Activated CD4-positive, alpha-beta T cell treated with anti-CD3 and anti-CD28 coated beads, Interleukin-2, amount 50 U/mL, for 16 hours (primary cell): Measurements from ENCODE around the gene MON2.
A peak's percentile ranks its signal among the peaks of the same experiment; 100 is the strongest.
"Not testable (repeated sequence)": the region's sequence is repeated elsewhere in the genome, so short reads cannot be mapped to it uniquely, and the experiment has no call there.

Experiments
- DNase-seq: peaks from one replicate; pipeline ENCODE4 v3.0.0-alpha.2; 2020

Gene MON2

GRCh38 chr12:62466594-62467491, at the start of gene MON2:
MON2 (plus strand) TSS chr12:62466826; CDS start chr12:62467208, 382 bp downstream.
- peak; percentile 88 for DNase-seq

GRCh38 chr12:62426089-62426488, 40.5 kb upstream of the MON2 start:
- DNase-seq = no peak

- DNase-seq = no peak
Measured at GRCh38 chr12:62429457-62429856, 37.2 kb upstream of the MON2 start.

GRCh38 chr12:62434494-62435302, 31.9 kb upstream of the MON2 start:
- no peak for DNase-seq

GRCh38 chr12:62435303-62436163, 31.1 kb upstream of the MON2 start:
- DNase-seq = peak; percentile 27

- DNase-seq = no peak
Measured at GRCh38 chr12:62436164-62436503, 30.5 kb upstream of the MON2 start.

GRCh38 chr12:62438098-62438692, 28.4 kb upstream of the MON2 start:
- peak; percentile 62 for DNase-seq

- no peak for DNase-seq
Measured at GRCh38 chr12:62446754-62447452, 19.7 kb upstream of the MON2 start.

GRCh38 chr12:62448436-62448835, 18.2 kb upstream of the MON2 start:
- DNase-seq = no peak

- not testable (repeated sequence) for DNase-seq
Measured at GRCh38 chr12:62455429-62455828, 11.2 kb upstream of the MON2 start.

- no peak for DNase-seq
Measured at GRCh38 chr12:62458626-62459025, 8.0 kb upstream of the MON2 start.

- DNase-seq = no peak
Measured at GRCh38 chr12:62459976-62460375, 6.7 kb upstream of the MON2 start.

- not testable (repeated sequence) for DNase-seq
Measured at GRCh38 chr12:62461171-62461837, 5.3 kb upstream of the MON2 start.

- not testable (repeated sequence) for DNase-seq
Measured at GRCh38 chr12:62463252-62463651, 3.4 kb upstream of the MON2 start.

GRCh38 chr12:62466018-62466593, 520 bp upstream of the MON2 start:
- DNase-seq = peak; percentile 21

- no peak for DNase-seq
Measured at GRCh38 chr12:62468397-62468796, 1.8 kb downstream of the MON2 start.

GRCh38 chr12:62468935-62469334, 2.3 kb downstream of the MON2 start:
- no peak for DNase-seq

- DNase-seq = no peak
Measured at GRCh38 chr12:62469704-62470103, 3.1 kb downstream of the MON2 start.

- no peak for DNase-seq
Measured at GRCh38 chr12:62471734-62472133, 5.1 kb downstream of the MON2 start.

GRCh38 chr12:62472472-62472871, 5.8 kb downstream of the MON2 start:
- no peak for DNase-seq
